HG02623 (cell line): ENCODE measurements around the gene GALNT1.

Experiments
- ATAC-seq: cut with Tn5 transposase; IDR thresholded peaks from one replicate; pipeline ENCODE4 v1.9.1; 2021; ENCODE audit warnings: moderate library complexity; ENCODE audit not compliant: unreplicated experiment

GALNT1 gene

GRCh38 chr18:35616664-35617423, 35.3 kb downstream of the GALNT1 start:
- peak; percentile 98 for ATAC-seq

- no peak for ATAC-seq
Observed at GRCh38 chr18:35617865-35618264, 36.3 kb downstream of the GALNT1 start.

- no peak for ATAC-seq
Observed at GRCh38 chr18:35618289-35618688, 36.7 kb downstream of the GALNT1 start.

GRCh38 chr18:35618696-35619095, 37.2 kb downstream of the GALNT1 start:
- no peak for ATAC-seq

- no peak for ATAC-seq
Observed at GRCh38 chr18:35619464-35619863, 37.9 kb downstream of the GALNT1 start.

GRCh38 chr18:35619941-35620340, 38.4 kb downstream of the GALNT1 start:
- no peak for ATAC-seq

GRCh38 chr18:35620765-35621164, 39.2 kb downstream of the GALNT1 start:
- no peak for ATAC-seq

- ATAC-seq, result no peak
Observed at GRCh38 chr18:35623255-35623654, 41.7 kb downstream of the GALNT1 start.

- ATAC-seq, result peak; percentile 93
Observed at GRCh38 chr18:35624146-35624545, 42.6 kb downstream of the GALNT1 start.

- no peak for ATAC-seq
Observed at GRCh38 chr18:35625232-35625631, 43.7 kb downstream of the GALNT1 start.

- no peak for ATAC-seq
Observed at GRCh38 chr18:35633761-35634160, 52.2 kb downstream of the GALNT1 start.

GRCh38 chr18:35634323-35634722, 52.8 kb downstream of the GALNT1 start:
- ATAC-seq, result no peak

- no peak for ATAC-seq
Observed at GRCh38 chr18:35635170-35635569, 53.6 kb downstream of the GALNT1 start.

- ATAC-seq, result no peak
Observed at GRCh38 chr18:35637227-35637626, 55.7 kb downstream of the GALNT1 start.

- ATAC-seq, result no peak
Observed at GRCh38 chr18:35639296-35639695, 57.8 kb downstream of the GALNT1 start.

GRCh38 chr18:35641467-35641866, 59.9 kb downstream of the GALNT1 start:
- ATAC-seq, result no peak

GRCh38 chr18:35641916-35642315, 60.4 kb downstream of the GALNT1 start:
- no peak for ATAC-seq

GRCh38 chr18:35642802-35643201, 61.3 kb downstream of the GALNT1 start:
- ATAC-seq, result no peak

GRCh38 chr18:35646449-35646848, 64.9 kb downstream of the GALNT1 start:
- no peak for ATAC-seq

GRCh38 chr18:35653392-35654135, 72.0 kb downstream of the GALNT1 start:
- no peak for ATAC-seq

- ATAC-seq, result no peak
Observed at GRCh38 chr18:35658112-35658511, 76.6 kb downstream of the GALNT1 start.

GRCh38 chr18:35661483-35662146, 80.1 kb downstream of the GALNT1 start:
- ATAC-seq, result no peak
